IMR-90 (cell line): ENCODE measurements around the gene CAMK2N1. TPM values are rescaled to one million over a fixed set of nuclear protein-coding genes. Genes with fewer than 3 reads are reported as not detected.
A peak's percentile ranks its signal among the peaks of the same experiment; 100 is the strongest.

Source experiments
- ATAC-seq: fragments of 200-7000 bp; cut with Tn5 transposase; 2 replicates; pipeline ENCODE4 v1.9.1; 2020; ENCODE audit warnings: low read depth, mild to moderate bottlenecking, moderate library complexity
- Bru-seq: library from RNA; stranded (reverse); fragments of 400-500 nt; gene quantifications from one replicate; lab custom pipeline; 2021; lab: Mats Ljungman, UMichigan
- BruChase-seq, 2 experiments: library from RNA; stranded (reverse); fragments of 400-500 nt; gene quantifications; one replicate each; lab custom pipeline; 2021; lab: Mats Ljungman, UMichigan
- BruUV-seq: library from RNA; stranded (reverse); fragments of 400-500 nt; replicated peaks from 2 replicates; lab custom pipeline; 2021; lab: Mats Ljungman, UMichigan
- CTCF ChIA-PET: fragments of 300-600 bp; formaldehyde crosslinking; extraction: SDS; loops from one replicate; lab custom pipeline; 2021; ENCODE audit warnings: antibody characterized with exemption; lab: Yijun Ruan, JAX
- POLR2A ChIA-PET: fragments of 300-600 bp; sonication (Branson Sonifier 250); formaldehyde crosslinking; loops from one replicate; lab custom pipeline; 2022; ENCODE audit warnings: antibody characterized with exemption; ENCODE audit not compliant: unreplicated experiment; lab: Charles Lee
- DNase-seq: peaks from one replicate; pipeline ENCODE4 v3.0.0; 2013
- H2AFZ ChIP-seq: replicated peaks from 2 replicates; pipeline ENCODE3; 2013; ENCODE audit warnings: low read length, mild to moderate bottlenecking; ENCODE audit not compliant: poor library complexity
- H2AK5ac ChIP-seq: 2 replicates; pipeline ENCODE4 v1.6.1; 2013; ENCODE audit warnings: low read depth, low read length, inconsistent platforms
- H2AK9ac ChIP-seq: replicated peaks from 2 replicates; pipeline ENCODE3; 2013; ENCODE audit warnings: mild to moderate bottlenecking, low read depth, low read length, moderate library complexity; ENCODE audit not compliant: poor library complexity
- H2BK120ac ChIP-seq: 2 replicates; pipeline ENCODE4 v1.6.1; 2013; ENCODE audit warnings: low read depth, low read length, inconsistent platforms
- H2BK15ac ChIP-seq: 3 replicates; pipeline ENCODE4 v1.6.1; 2013; ENCODE audit warnings: low read depth, low read length, inconsistent platforms
- H2BK20ac ChIP-seq: 2 replicates; pipeline ENCODE4 v1.6.1; 2013; ENCODE audit warnings: low read depth, mild to moderate bottlenecking, inconsistent platforms, low read length, moderate library complexity
- H2BK5ac ChIP-seq: 2 replicates; pipeline ENCODE4 v1.6.1; 2013; ENCODE audit warnings: mild to moderate bottlenecking, low read depth, low read length, inconsistent platforms; ENCODE audit not compliant: poor library complexity, severe bottlenecking
- H3K14ac ChIP-seq: replicated peaks from 2 replicates; pipeline ENCODE4 v1.6.1; 2013; ENCODE audit warnings: low read depth, low read length, inconsistent platforms
- H3K18ac ChIP-seq: 2 replicates; pipeline ENCODE4 v1.6.1; 2013; ENCODE audit warnings: low read depth, low read length, control low read depth
- H3K23ac ChIP-seq: 2 replicates; pipeline ENCODE4 v1.6.1; 2013; ENCODE audit warnings: low read depth, low read length, inconsistent platforms
- H3K27ac ChIP-seq: 2 replicates; pipeline ENCODE4 v1.5.1; 2013; ENCODE audit warnings: mild to moderate bottlenecking, control low read depth, low read length; ENCODE audit not compliant: insufficient read depth
- H3K27me3 ChIP-seq: 2 replicates; pipeline ENCODE4 v1.6.1; 2013; ENCODE audit warnings: low read length; ENCODE audit not compliant: control insufficient read depth, insufficient read depth
- H3K36me3 ChIP-seq: 2 replicates; pipeline ENCODE4 v1.6.1; 2013; ENCODE audit warnings: low read length, mixed read lengths; ENCODE audit not compliant: control insufficient read depth, insufficient read depth
- H3K4ac ChIP-seq: 2 replicates; pipeline ENCODE4 v1.6.1; 2013; ENCODE audit warnings: low read depth, low read length, inconsistent platforms
- H3K4me1 ChIP-seq: 2 replicates; pipeline ENCODE4 v1.6.1; 2013; ENCODE audit warnings: low read length, mixed read lengths; ENCODE audit not compliant: control insufficient read depth, insufficient read depth
- H3K4me2 ChIP-seq: 2 replicates; pipeline ENCODE4 v1.6.1; 2013; ENCODE audit warnings: low read depth, mild to moderate bottlenecking, control low read depth, low read length, moderate library complexity
- H3K4me3 ChIP-seq: 2 replicates; pipeline ENCODE4 v1.5.1; 2013; ENCODE audit warnings: low read depth, mild to moderate bottlenecking, control low read depth, low read length, moderate library complexity; ENCODE audit not compliant: insufficient read depth
- H3K56ac ChIP-seq: 2 replicates; pipeline ENCODE4 v1.6.1; 2013; ENCODE audit warnings: low read length, inconsistent platforms; ENCODE audit not compliant: insufficient read depth; ENCODE audit errors: extremely low read depth
- H3K79me1 ChIP-seq, 2 experiments: 2 replicates each; pipeline ENCODE4 v1.6.1; 2013; ENCODE audit warnings: low read length in 2 of 2, inconsistent platforms in 1 of 2, low read depth in 1 of 2
- H3K9ac ChIP-seq: 2 replicates; pipeline ENCODE4 v1.6.1; 2013; ENCODE audit warnings: low read depth, low read length, control low read depth
- H3K9me1 ChIP-seq: 2 replicates; pipeline ENCODE4 v1.6.1; 2013; ENCODE audit warnings: low read length, inconsistent platforms; ENCODE audit not compliant: insufficient read depth
- H3K9me3 ChIP-seq: 2 replicates; pipeline ENCODE4 v1.6.1; 2013; ENCODE audit warnings: low read length; ENCODE audit not compliant: control insufficient read depth, insufficient read depth
- H4K20me1 ChIP-seq: 2 replicates; pipeline ENCODE4 v1.6.1; 2013; ENCODE audit warnings: low read length, inconsistent platforms; ENCODE audit not compliant: insufficient read depth
- H4K5ac ChIP-seq: 2 replicates; pipeline ENCODE4 v1.6.1; 2013; ENCODE audit warnings: mild to moderate bottlenecking, low read depth, low read length, control low read depth
- H4K8ac ChIP-seq, 2 experiments: 2 replicates each; pipeline ENCODE4 v1.6.1; 2013; ENCODE audit warnings: low read depth in 2 of 2, low read length in 2 of 2, control low read depth in 1 of 2, inconsistent platforms in 1 of 2
- H4K91ac ChIP-seq: 2 replicates; pipeline ENCODE4 v1.6.1; 2013; ENCODE audit warnings: low read depth, low read length, inconsistent platforms; ENCODE audit not compliant: insufficient read depth
- CEBPB ChIP-seq: IDR thresholded peaks from 2 replicates; pipeline ENCODE4 v1.6.1; 2012; ENCODE audit warnings: low read depth, low read length, improper control_type of control experiment
- CHD1 ChIP-seq: IDR thresholded peaks from 2 replicates; pipeline ENCODE4 v1.6.1; 2012; ENCODE audit warnings: low read depth, low read length, improper control_type of control experiment
- FOS ChIP-seq: fragments of 150-350 bp; IDR thresholded peaks from 2 replicates; pipeline ENCODE4 v1.6.1; 2016; ENCODE audit warnings: low read depth, low read length
- MAFK ChIP-seq: IDR thresholded peaks from 2 replicates; pipeline ENCODE4 v1.6.1; 2012; ENCODE audit warnings: low read depth, low read length, improper control_type of control experiment
- POLR2A ChIP-seq: IDR thresholded peaks from 2 replicates; pipeline ENCODE4 v1.6.1; 2012; ENCODE audit warnings: mild to moderate bottlenecking, low read depth, low read length
- RAD21 ChIP-seq: IDR thresholded peaks from 2 replicates; pipeline ENCODE4 v1.6.1; 2012; ENCODE audit warnings: low read length, improper control_type of control experiment
- RCOR1 ChIP-seq: IDR thresholded peaks from 2 replicates; pipeline ENCODE4 v1.6.1; 2012; ENCODE audit warnings: mild to moderate bottlenecking, low read length, improper control_type of control experiment; ENCODE audit not compliant: insufficient replicate concordance
- RFX5 ChIP-seq: IDR thresholded peaks from 2 replicates; pipeline ENCODE4 v1.8.0; 2012; ENCODE audit warnings: low read depth, mild to moderate bottlenecking, low read length, moderate library complexity
- SMC3 ChIP-seq: fragments of 150-350 bp; IDR thresholded peaks from 2 replicates; pipeline ENCODE4 v1.6.1; 2016; ENCODE audit warnings: low read depth, mild to moderate bottlenecking, antibody characterized with exemption, low read length, moderate library complexity
- WGBS, 2 experiments: methylation state at CpG; one replicate each; pipeline versions ENCODE4 v1.1.5 to v1.1.7; 2013; ENCODE audit warnings: missing lambda C conversion rate in 2 of 2; ENCODE audit not compliant: insufficient read length in 1 of 2; ENCODE audit errors: extremely low coverage in 2 of 2; 5-methylcytosine and 5-hydroxymethylcytosine counted together
- dilution Hi-C: fragments of 300-500 bp; cut with HindIII; formaldehyde crosslinking; loops from one replicate; pipeline ENCODE4 v1.14.3; 2018; ENCODE audit warnings: low sequenced_read_pairs; ENCODE audit not compliant: unreplicated experiment
- in situ Hi-C: fragments of 300-500 bp; cut with MboI; formaldehyde crosslinking; loops from 3 replicates; pipeline ENCODE4 v1.14.3; 2019; ENCODE audit warnings: low sequenced_read_pairs, inconsistent platforms, mixed read lengths
- intact Hi-C: fragments of 100-400 bp; cut with micrococcal nuclease; formaldehyde crosslinking; loops from 2 replicates; pipeline ENCODE4 v1.10.0; 2022
- long read RNA-seq: library from polyadenylated mRNA; unstranded; transcript quantifications from one replicate; pipeline ENCODE4 v2.0.0, GENCODE V29; 2021; ENCODE audit not compliant: unreplicated experiment
- polyA plus RNA-seq, 3 experiments: library from polyadenylated mRNA; depleted of rRNA; stranded (reverse); fragments of >200 nt; gene quantifications; 2 replicates each; pipeline ENCODE4 v1.2.3, GENCODE V29; 2012; ENCODE audit warnings: low replicate concordance in 1 of 3
- total RNA-seq: library from RNA; depleted of rRNA; stranded (reverse); fragments of >200 nt; gene quantifications from 2 replicates; pipeline ENCODE4 v1.2.3, GENCODE V29; 2012; rRNA removed
- TF ChIP-seq, protein P1 (sequence below): conservative IDR thresholded peaks from 2 replicates; pipeline ENCODE4 v1.5.1; 2012; ENCODE audit warnings: mild to moderate bottlenecking, low read depth, low read length, improper control_type of control experiment
- TF ChIP-seq, protein P2 (sequence below): fragments of 150-350 bp; IDR thresholded peaks from 2 replicates; pipeline ENCODE4 v1.6.1; 2016; ENCODE audit warnings: low read depth, mild to moderate bottlenecking, low read length, moderate library complexity, borderline replicate concordance

CAMK2N1 gene
- total RNA-seq (10.2 and 28.9 TPM in 2 replicates), polyA plus RNA-seq (2012; rRNA removed) (44.4 and 46.8 TPM in 2 replicates), Bru-seq, nascent RNA (percentile 98 among the genes with signal in this experiment), BruChase-seq, experiment 1, labeled RNA remaining after a 6-hour chase (percentile 100 among the genes with signal in this experiment), BruChase-seq, experiment 2, labeled RNA remaining after a 2-hour chase (percentile 100 among the genes with signal in this experiment)
- polyA plus RNA-seq (2012; cell fraction: cytosol; rRNA removed), result 21.6 and 22.6 TPM in 2 replicates
- 5.2 and 13.1 TPM in 2 replicates for polyA plus RNA-seq (2012; cell fraction: nucleus; rRNA removed; ENCODE audit: low replicate concordance)
- long read RNA-seq, transcript CAMK2N1-201 (2 exons, 2,336 nt), result major isoform, 212 of 256 reads
- long read RNA-seq, partial matches to known transcripts, result 14 of 256 reads
- long read RNA-seq, other reads (novel, unspliced or antisense), result 30 of 256 reads

DNA sequence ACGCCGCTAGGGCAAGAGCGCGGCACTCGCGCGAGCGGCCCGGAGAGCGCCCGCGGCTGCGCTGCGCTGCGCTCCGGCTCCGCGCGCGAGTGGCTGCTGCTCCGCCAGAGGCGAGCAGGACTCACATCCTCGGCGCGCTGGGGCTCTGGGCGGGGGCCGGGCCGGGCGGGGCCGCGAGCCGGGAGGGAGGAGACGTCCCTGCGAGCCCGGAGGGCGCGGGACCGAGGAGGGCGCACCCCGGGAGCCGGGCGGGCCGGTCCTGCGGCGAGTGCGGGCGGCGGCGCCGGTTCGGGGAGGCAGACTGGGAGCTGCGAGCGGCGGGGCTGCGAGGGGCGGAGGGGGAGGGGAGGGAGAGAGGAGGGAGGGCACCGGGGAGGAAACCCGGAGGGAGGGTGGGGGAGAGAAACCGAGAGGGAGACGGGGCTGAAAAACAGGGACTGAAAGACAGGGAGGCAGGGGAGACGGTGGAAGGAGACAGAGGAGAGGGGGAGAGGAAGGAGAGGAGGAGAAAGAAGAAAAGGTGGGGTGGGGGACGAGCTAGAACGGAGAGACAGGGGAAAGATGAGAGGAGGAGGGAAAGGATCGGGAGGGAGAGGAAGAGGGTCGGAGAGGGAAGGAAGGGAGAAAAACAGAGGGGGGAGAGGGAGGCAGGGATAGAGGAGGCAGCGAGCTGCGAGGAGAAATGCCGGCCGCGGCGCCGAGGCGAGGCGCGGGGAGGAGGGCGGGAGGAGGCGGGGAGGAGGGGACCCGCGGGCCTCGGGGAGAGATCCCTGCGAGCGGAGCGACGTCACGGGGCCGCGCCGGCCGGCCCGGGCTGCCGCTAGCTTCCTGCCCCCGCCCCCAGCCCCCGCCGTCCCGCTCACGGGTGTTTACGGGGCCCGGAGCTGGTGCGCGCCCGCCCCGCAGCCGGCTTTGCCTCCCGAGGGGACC lies at the start of gene CAMK2N1:
TSS of gene CAMK2N1 (minus strand) at position 684 of the 930 bp plus-strand sequence. CDS start 831 bp downstream, outside the sequence.
- TSS peak; percentile 63 for BruUV-seq
- peak; percentile 78 for TF ChIP-seq POLR2A
- no peak for TF ChIP-seq MAFK
- TF ChIP-seq, protein P1, sequence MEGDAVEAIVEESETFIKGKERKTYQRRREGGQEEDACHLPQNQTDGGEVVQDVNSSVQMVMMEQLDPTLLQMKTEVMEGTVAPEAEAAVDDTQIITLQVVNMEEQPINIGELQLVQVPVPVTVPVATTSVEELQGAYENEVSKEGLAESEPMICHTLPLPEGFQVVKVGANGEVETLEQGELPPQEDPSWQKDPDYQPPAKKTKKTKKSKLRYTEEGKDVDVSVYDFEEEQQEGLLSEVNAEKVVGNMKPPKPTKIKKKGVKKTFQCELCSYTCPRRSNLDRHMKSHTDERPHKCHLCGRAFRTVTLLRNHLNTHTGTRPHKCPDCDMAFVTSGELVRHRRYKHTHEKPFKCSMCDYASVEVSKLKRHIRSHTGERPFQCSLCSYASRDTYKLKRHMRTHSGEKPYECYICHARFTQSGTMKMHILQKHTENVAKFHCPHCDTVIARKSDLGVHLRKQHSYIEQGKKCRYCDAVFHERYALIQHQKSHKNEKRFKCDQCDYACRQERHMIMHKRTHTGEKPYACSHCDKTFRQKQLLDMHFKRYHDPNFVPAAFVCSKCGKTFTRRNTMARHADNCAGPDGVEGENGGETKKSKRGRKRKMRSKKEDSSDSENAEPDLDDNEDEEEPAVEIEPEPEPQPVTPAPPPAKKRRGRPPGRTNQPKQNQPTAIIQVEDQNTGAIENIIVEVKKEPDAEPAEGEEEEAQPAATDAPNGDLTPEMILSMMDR, result no peak
- TF ChIP-seq CHD1, result no peak
- TF ChIP-seq, protein P2, sequence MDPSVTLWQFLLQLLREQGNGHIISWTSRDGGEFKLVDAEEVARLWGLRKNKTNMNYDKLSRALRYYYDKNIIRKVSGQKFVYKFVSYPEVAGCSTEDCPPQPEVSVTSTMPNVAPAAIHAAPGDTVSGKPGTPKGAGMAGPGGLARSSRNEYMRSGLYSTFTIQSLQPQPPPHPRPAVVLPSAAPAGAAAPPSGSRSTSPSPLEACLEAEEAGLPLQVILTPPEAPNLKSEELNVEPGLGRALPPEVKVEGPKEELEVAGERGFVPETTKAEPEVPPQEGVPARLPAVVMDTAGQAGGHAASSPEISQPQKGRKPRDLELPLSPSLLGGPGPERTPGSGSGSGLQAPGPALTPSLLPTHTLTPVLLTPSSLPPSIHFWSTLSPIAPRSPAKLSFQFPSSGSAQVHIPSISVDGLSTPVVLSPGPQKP, result no peak
- no peak for TF ChIP-seq RAD21
- no peak for TF ChIP-seq FOS
- no peak for TF ChIP-seq CEBPB
- no peak for TF ChIP-seq RCOR1
- no peak for TF ChIP-seq SMC3
- no peak for TF ChIP-seq RFX5

More for the DNA sequence above, at the start of gene CAMK2N1:
- Histone ChIP-seq H3K27ac (peak within 1 kb of the TSS; percentile 100), H3K9ac (peak within 1 kb of the TSS; percentile 100), H4K20me1 (peaks cover 26% of the 10 kb centered on the region), H2AFZ (peak within 1 kb of the TSS; percentile 93), H2BK5ac (peak within 1 kb of the TSS; percentile 91), H2BK20ac (peak within 1 kb of the TSS; percentile 89), H3K79me1 (peaks cover 10 to 23% of the 10 kb centered on the region in 2 experiments; a peak in 3 of 4 replicates), H3K4me3 (peak within 1 kb of the TSS; percentile 99), H2BK15ac (peak within 1 kb of the TSS; percentile 99), H3K23ac (peak within 1 kb of the TSS; percentile 100), H3K9me1 (peaks cover 13% of the 10 kb centered on the region), H4K8ac (peak within 1 kb of the TSS; percentile 96 to 98), H4K5ac (peak within 1 kb of the TSS; percentile 62), H2AK9ac (peak within 1 kb of the TSS; percentile 95), H3K4ac (peak within 1 kb of the TSS; percentile 100), H3K18ac (peak within 1 kb of the TSS; percentile 95), H3K4me1 (peaks cover 19% of the 10 kb centered on the region), H2BK120ac (peak within 1 kb of the TSS; percentile 98), H3K4me2 (peak within 1 kb of the TSS; percentile 85), H3K9me3 (no peaks in the 10 kb centered on the region), H2AK5ac (peak within 1 kb of the TSS; percentile 100), H4K91ac (peak within 1 kb of the TSS; percentile 100), H3K36me3 (peaks cover 12% of the 10 kb centered on the region; the same call in 1 of the 2 replicates), H3K14ac (peak within 1 kb of the TSS; percentile 100), H3K56ac (peak within 1 kb of the TSS; percentile 99), H3K27me3 (no peaks in the 10 kb centered on the region)
- DNase-seq, result peak; percentile 67
- ChIA-PET CTCF (interaction anchor here (0.6 kb wide), 1 partner anchor 291 kb away, joined by 3 read pairs; no protein-coding TSS in a partner anchor), POLR2A (interaction anchor here (0.6 to 1.6 kb wide), 2 partner anchors 9 to 236 kb away, joined by 3 to 5 read pairs; no protein-coding TSS in a partner anchor)
- intact Hi-C loops (no loop called here), dilution Hi-C loops (no loop called here), in situ Hi-C loops (no loop called here)
- WGBS, 2 experiments, result 1% methylated on average over 42 of the region's 104 CpGs; no CpG with 5 or more reads in 1 of the 2 experiments
- ATAC-seq, result peak; percentile 76
